Vagina (tissue), 2 donors: ENCODE measurements around the gene COL23A1. TPM values are rescaled to one million over a fixed set of nuclear protein-coding genes. Genes with fewer than 3 reads are reported as not detected.

ENCODE experiments used
- DNase-seq, 2 donors: peaks; one replicate each; pipeline ENCODE4 v3.0.0-alpha.2; 2017; ENCODE audit errors: extremely low spot score in 2 of 2
- H3K27ac ChIP-seq: fragments of 200-600 bp; sonication (generic); one replicate; pipeline ENCODE4 v1.5.1; 2019
- H3K27me3 ChIP-seq: fragments of 200-600 bp; sonication (generic); one replicate; pipeline ENCODE4 v1.5.1; 2019
- H3K36me3 ChIP-seq, 2 donors: fragments of 200-600 bp; sonication (generic); one replicate each; pipeline ENCODE4 v1.5.1; 2017 to 2019
- H3K4me1 ChIP-seq: fragments of 200-600 bp; sonication (generic); one replicate; pipeline ENCODE4 v1.5.1; 2019
- H3K4me3 ChIP-seq, 2 donors: fragments of 200-600 bp; sonication (generic); 1 replicate in 1 of 2; 2 replicates in 1 of 2; pipeline ENCODE4 v1.5.1; 2016 to 2019
- H3K9me3 ChIP-seq: fragments of 200-600 bp; sonication (generic); one replicate; pipeline ENCODE4 v1.5.1; 2019
- CTCF ChIP-seq, 3 experiments: fragments of 450-650 bp in 2 of 3; fragments of 200-600 bp in 1 of 3; sonication (generic) in 1 of 3; IDR thresholded peaks; one replicate each; pipeline ENCODE4 v1.5.1; 2017 to 2019; ENCODE audit warnings: antibody characterized with exemption in 3 of 3, mild to moderate bottlenecking in 2 of 3, moderate library complexity in 2 of 3
- POLR2A ChIP-seq, 2 donors: fragments of 450-650 bp; IDR thresholded peaks; one replicate each; pipeline ENCODE4 v1.6.1; 2017; ENCODE audit warnings: antibody characterized with exemption in 2 of 2, mild to moderate bottlenecking in 2 of 2, moderate library complexity in 2 of 2
- POLR2AphosphoS5 ChIP-seq, 2 donors: sonication (generic); formaldehyde crosslinking; IDR thresholded peaks; one replicate each; pipeline ENCODE4 v1.9.0; 2017; ENCODE audit warnings: antibody characterized with exemption in 2 of 2, mild to moderate bottlenecking in 2 of 2, low read depth in 1 of 2; ENCODE audit not compliant: insufficient read depth in 1 of 2
- intact Hi-C: fragments of 100-400 bp; cut with DNase I; formaldehyde crosslinking; loops from one replicate; pipeline ENCODE4 v1.15.1; 2023
- total RNA-seq: library from RNA; depleted of rRNA; stranded (reverse); fragments of >200 nt; gene quantifications from one replicate; pipeline ENCODE4 v1.2.3, GENCODE V29; 2016

The COL23A1 gene
- total RNA-seq, 1 donor from 2014 or later, result 3.7 TPM

GRCh38 chr5:178509491-178510057 is 80.6 kb downstream of the COL23A1 start:
- Histone ChIP-seq H3K4me3 (no peak overlapping the region), H3K4me1 (no peaks in the 10 kb centered on the region), H3K9me3 (no peaks in the 10 kb centered on the region), H3K36me3 (no peaks in the 10 kb centered on the region), H3K27ac (no peak overlapping the region), H3K27me3 (no peaks in the 10 kb centered on the region)
- intact Hi-C loops, result no loop called here
- no peak for DNase-seq
- TF ChIP-seq POLR2A (IDR thresholded peaks at IDR 0.05), result no peak
- no peak for TF ChIP-seq CTCF (IDR thresholded peaks at IDR 0.05)
- TF ChIP-seq POLR2AphosphoS5 (IDR thresholded peaks at IDR 0.05; ENCODE audit: insufficient read depth in 1 of 2, low read depth in 1 of 2), result no peak

- Histone ChIP-seq H3K4me1 (no peaks in the 10 kb centered on the region), H3K27ac (no peak overlapping the region), H3K36me3 (no peaks in the 10 kb centered on the region), H3K9me3 (no peaks in the 10 kb centered on the region), H3K27me3 (no peaks in the 10 kb centered on the region), H3K4me3 (no peak overlapping the region)
- intact Hi-C loops, result no loop called here
- DNase-seq, result no peak
- TF ChIP-seq POLR2AphosphoS5 (IDR thresholded peaks at IDR 0.05; ENCODE audit: insufficient read depth in 1 of 2, low read depth in 1 of 2) (no peak), POLR2A (IDR thresholded peaks at IDR 0.05) (no peak)
These were observed 82.9 kb downstream of the COL23A1 start for GRCh38 chr5:178507151-178507932.

GRCh38 chr5:178505639-178506407 is 84.4 kb downstream of the COL23A1 start:
- no peak for DNase-seq
- TF ChIP-seq POLR2AphosphoS5 (IDR thresholded peaks at IDR 0.05; ENCODE audit: insufficient read depth in 1 of 2, low read depth in 1 of 2) (no peak), POLR2A (IDR thresholded peaks at IDR 0.05) (no peak), CTCF (IDR thresholded peaks at IDR 0.05) (no peak)
- H3K27me3 ChIP-seq, result no peaks in the 10 kb centered on the region
- H3K27ac ChIP-seq, result no peak overlapping the region
- H3K4me1 ChIP-seq, result no peaks in the 10 kb centered on the region
- H3K4me3 ChIP-seq, result no peak overlapping the region
- intact Hi-C loops, result no loop called here
- no peaks in the 10 kb centered on the region for H3K9me3 ChIP-seq
- H3K36me3 ChIP-seq, result no peaks in the 10 kb centered on the region

GRCh38 chr5:178504340-178504960 is 85.7 kb downstream of the COL23A1 start:
- no peak for DNase-seq
- no peaks in the 10 kb centered on the region for H3K27me3 ChIP-seq
- intact Hi-C loops, result no loop called here
- no peaks in the 10 kb centered on the region for H3K9me3 ChIP-seq
- H3K4me1 ChIP-seq, result no peaks in the 10 kb centered on the region
- no peaks in the 10 kb centered on the region for H3K36me3 ChIP-seq
- no peak overlapping the region for H3K4me3 ChIP-seq
- no peak overlapping the region for H3K27ac ChIP-seq
- TF ChIP-seq CTCF (IDR thresholded peaks at IDR 0.05) (no peak), POLR2AphosphoS5 (IDR thresholded peaks at IDR 0.05; ENCODE audit: insufficient read depth in 1 of 2, low read depth in 1 of 2) (no peak), POLR2A (IDR thresholded peaks at IDR 0.05) (no peak)

- no peaks in the 10 kb centered on the region for H3K9me3 ChIP-seq
- intact Hi-C loops, result no loop called here
These were observed 87.6 kb downstream of the COL23A1 start for GRCh38 chr5:178502401-178503100.

More at GRCh38 chr5:178502401-178503100, 87.6 kb downstream of the COL23A1 start:
- no peak for TF ChIP-seq POLR2AphosphoS5 (IDR thresholded peaks at IDR 0.05; ENCODE audit: insufficient read depth in 1 of 2, low read depth in 1 of 2)
- TF ChIP-seq CTCF (IDR thresholded peaks at IDR 0.05), result no peak
- TF ChIP-seq POLR2A (IDR thresholded peaks at IDR 0.05), result no peak
- no peak for DNase-seq
- Histone ChIP-seq H3K4me3 (no peak overlapping the region), H3K27ac (no peak overlapping the region), H3K27me3 (no peaks in the 10 kb centered on the region), H3K36me3 (no peaks in the 10 kb centered on the region), H3K4me1 (no peaks in the 10 kb centered on the region)
